GM19238 (cell line): ENCODE results near the gene RAB3C.
"Not testable (repeated sequence)": the region's sequence is repeated elsewhere in the genome, so short reads cannot be mapped to it uniquely, and the experiment has no call there.

Experiments used
- DNase-seq: peaks from one replicate; pipeline ENCODE4 v3.0.0; 2011; ENCODE audit warnings: low spot score; ENCODE audit not compliant: insufficient read length

Gene RAB3C

GRCh38 chr5:58602889-58603288, 20.0 kb downstream of the RAB3C start:
- not testable (repeated sequence) for DNase-seq

DNA sequence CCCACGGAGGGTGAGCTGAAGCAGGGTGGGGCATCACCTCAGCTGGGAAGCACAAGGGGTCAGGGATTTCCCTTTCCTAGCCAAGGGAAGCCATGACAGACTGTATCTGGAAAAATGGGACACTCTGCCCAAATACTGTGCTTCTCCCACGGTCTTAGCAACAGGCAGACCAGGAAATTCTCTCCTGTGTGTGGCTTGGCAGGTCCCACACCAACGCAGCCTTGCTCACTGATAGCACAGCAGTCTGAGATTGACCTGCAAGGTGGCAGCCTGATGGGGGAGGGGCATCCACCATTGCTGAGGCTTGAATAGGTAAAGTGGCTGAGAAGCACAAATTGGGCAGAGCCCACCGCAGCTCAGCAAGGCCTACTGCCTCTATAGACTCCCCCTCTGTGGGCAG, 23.2 kb downstream of the RAB3C start:
- DNase-seq: no peak

GRCh38 chr5:58615972-58616371, 33.1 kb downstream of the RAB3C start:
- DNase-seq: no peak

- no peak for DNase-seq
Measured at GRCh38 chr5:58617241-58617640, 34.4 kb downstream of the RAB3C start.

GRCh38 chr5:58620336-58620735, 37.5 kb downstream of the RAB3C start:
- no peak for DNase-seq

DNA sequence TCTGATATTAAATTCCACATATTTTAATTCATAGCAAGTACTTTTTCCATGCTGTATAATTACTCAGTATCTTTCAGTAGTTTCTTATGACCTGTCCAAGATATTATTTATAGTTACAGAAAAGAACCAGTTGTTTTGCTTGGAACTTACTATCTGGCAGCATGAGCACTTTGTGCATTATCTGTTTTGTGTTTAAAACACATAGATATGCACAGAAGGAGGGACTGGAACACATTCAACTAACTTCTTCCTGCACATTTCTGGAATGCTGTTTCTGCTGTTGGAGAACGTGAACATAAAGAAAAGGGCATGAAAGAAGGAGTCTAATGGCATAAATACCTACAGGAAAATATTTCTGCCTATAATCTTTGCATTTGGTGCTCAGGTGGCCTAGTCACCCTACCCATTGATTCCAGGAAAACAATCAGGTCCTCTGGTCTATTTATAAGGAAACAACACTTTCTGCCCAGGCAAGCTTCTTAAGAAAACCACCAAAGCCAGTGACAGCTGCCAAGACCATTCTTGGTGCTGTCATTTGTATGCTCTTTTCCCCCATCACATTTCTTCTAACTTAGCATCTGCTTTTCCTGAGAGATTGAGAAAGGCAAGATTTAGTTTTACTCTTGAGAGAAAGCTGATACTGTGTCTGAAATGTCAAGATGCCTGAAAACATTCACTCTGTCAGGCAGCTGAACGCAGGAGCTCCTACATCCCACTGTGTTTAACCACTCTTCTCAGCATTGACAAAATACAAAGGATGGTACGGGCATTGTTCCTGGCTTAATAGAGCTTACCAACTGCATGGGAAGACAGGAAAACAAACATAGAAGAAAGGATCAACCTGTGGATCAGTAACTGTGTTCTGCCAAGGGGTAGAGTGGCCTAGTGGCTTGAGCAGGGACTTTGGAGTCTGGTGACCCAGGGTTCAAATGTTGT, 40.3 kb downstream of the RAB3C start:
- DNase-seq: no peak

DNA sequence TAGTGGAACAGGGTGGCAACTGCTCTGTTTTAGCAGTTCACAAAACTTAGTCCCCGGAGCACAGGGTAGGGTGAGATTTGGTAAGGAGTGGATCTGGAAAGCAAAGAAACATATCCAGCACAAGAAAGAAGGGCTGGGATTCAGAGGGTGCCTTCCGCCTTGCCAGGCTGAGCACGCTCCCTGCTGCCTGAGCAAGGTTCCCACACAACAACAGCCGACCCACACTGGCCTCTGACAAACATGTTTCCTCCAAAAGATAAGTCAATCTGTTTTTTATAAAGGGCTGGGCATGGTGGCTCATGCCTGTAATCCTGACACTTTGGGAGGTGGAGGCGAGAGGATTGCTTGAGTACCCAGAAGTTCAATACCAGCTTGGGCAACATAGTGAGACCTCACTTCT, 45.8 kb downstream of the RAB3C start:
- no peak for DNase-seq

DNA sequence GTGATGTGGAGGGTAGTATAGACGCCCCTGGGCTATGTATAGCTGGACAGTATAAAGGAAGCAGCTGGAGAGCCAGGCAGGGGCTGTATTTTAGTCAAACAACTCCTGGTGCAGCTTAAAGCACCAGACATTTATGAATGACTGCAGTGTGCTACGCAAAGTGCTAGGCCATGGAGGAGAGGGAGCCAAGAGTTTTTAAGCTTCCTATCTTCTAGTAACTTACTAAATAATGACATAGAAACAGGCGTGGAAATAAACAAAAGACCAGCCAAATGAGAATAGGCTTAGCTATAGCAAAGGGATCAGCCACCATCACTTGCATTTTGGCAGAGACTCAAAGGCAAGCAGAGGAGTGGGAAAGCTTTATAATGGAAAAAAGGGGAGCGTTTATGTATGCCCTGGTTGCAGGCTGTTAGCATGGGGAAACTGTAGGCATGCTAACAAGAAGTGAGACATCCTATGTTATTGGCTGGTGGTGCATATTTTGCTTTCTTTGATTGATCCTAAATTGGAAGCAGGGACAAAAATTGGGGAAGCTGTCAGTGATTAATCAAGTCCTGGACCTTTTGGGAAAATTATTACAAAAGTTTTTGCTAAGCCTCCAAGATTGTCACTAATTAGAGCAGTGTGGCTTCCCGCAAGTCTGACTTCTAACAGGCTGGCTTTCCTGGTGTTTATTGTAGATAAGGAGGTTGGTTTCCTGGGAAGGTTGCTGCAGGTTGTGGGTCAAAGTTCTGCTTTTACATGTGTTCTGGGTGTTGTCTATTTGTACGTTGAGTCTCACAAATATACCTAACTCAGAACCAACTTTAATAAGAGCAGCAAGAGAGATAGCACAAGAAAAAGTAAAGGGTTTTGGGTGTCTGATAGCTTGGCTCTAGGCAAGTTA, 46.6 kb downstream of the RAB3C start:
- no peak for DNase-seq

DNA sequence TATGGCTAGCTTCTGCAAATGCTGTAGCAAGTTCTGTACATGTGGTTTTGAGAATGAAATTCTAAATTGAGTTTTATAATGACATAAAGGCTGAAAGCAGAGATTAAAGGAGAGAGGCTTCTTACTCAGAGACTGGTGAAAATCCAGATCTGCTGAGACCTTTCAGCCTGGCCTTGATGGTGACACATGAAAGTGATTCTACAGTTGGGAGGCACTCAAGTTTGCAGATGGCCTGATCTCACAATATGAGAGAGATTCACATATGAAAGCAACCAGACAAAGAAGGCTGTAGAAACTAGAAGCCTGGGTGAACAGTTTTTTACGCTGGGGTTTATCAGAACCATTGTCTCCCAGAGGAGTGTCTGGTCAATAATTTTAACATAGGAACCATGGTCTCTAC, 49.0 kb downstream of the RAB3C start:
- no peak for DNase-seq

DNA sequence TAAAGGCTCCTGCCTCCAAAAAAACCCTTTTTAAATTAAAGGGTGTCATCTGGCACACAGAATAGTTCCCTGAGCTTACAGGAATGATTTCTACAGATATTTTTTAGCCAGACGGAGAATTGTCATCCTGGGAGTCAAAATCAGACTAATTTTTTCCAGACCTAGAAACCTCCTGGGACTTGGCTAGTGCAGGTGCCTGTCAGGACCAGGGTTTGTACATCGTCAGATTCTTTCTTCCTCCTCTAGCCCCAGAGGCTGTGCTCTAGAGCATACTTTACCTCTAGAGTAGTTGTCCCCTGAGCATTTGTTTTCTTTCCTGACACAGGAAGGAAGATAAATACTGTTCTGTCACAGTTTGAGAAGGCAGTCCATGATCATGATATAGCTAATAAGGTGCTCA, 52.5 kb downstream of the RAB3C start:
- no peak for DNase-seq

- no peak for DNase-seq
Measured at GRCh38 chr5:58640011-58640410, 57.1 kb downstream of the RAB3C start.

- DNase-seq: no peak
Measured at GRCh38 chr5:58641533-58641932, 58.7 kb downstream of the RAB3C start.

GRCh38 chr5:58648846-58649245, 66.0 kb downstream of the RAB3C start:
- no peak for DNase-seq

GRCh38 chr5:58649716-58650115, 66.8 kb downstream of the RAB3C start:
- DNase-seq: no peak

- no peak for DNase-seq
Measured at GRCh38 chr5:58653521-58653920, 70.6 kb downstream of the RAB3C start.

DNA sequence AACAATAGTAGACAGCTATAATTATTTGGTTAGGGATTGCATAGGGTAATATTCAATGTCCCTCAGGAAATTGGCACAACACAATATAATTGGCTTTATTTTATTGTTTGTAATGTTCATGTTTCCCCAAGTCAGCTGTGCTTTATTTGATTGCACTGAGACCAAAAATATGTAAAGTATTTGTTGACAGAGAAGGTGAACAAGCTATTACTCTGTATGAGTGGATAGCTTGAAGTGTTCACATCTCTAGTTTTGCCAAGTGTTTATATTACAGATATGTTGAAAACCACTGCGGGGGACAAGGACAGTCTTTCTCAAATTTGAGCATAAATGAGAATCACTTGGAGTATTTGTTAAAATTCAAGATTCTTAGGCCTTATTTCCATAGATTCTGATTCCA, 83.3 kb downstream of the RAB3C start:
- no peak for DNase-seq

DNA sequence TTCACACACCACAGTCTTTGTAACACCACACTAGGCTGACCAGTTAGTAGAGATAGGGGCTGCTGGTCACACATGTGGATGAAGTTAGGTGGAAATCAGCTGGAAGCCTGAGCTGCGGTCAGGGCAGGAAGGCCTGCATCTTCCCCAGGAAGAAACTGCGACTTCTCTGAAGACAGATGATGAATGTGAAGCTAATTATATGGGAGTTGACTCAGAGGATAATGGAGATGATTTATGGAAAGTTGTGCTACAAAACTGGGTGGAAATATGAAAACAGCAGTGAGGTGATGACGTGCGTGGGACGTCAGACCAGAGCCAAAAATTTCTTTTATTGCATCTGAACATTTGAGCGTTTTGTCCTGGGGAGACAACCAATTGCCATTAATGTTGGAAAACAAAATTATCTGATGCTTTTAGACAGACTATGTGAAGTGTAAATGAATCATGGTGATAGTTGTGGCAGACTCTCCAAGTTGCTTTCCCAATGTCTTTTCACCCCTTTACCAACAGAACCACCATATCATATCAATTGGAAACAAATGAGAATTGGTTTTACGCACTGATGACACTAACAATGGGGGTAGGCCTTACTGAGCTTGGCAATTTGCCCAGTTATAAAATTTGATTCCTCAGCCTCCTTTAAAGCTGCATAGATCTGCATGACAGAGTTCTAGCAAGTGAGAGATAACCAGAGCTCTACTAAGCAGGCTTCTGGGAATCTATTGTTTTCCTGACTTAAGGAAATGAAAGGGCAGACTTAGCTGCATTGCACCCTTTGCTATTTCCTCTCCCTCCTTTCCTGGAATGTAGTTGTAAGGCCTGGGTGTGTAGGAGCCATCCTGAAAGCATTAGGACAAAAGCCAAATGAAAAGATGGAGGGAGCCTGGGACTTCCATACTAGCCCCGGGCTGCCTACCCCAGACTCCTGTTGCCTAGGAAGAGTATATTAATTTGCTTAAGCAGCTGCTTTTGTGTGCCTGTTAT, 84.0 kb downstream of the RAB3C start:
- DNase-seq: no peak

DNA sequence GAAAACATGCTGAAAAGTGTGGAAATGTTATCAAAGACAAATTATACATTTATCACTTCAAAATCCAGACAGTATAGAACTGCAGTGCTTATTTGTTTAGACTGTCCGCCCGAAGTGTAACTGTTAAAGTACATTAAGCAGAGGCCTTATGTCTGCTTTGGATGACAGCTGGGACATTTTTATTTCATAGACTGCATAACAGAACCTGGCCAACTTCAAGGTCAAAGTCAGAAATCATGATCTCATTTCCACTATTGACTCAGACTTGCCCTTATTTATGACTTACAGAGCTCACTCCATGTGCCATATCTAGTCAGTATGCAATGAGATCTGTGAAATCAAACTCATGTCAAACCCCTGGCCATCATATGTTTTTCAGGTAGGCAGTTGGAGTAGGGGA, 87.7 kb downstream of the RAB3C start:
- DNase-seq: no peak

GRCh38 chr5:58671155-58671554, 88.3 kb downstream of the RAB3C start:
- no peak for DNase-seq

GRCh38 chr5:58672521-58672920, 89.6 kb downstream of the RAB3C start:
- DNase-seq: no peak

- DNase-seq: no peak
Measured at GRCh38 chr5:58674070-58674469, 91.2 kb downstream of the RAB3C start.
